HCT116 (cell line): ENCODE measurements around the gene SEPTIN8. TPM values are rescaled to one million over a fixed set of nuclear protein-coding genes. Genes with fewer than 3 reads are reported as not detected.

Experiments
- ATAC-seq: fragments of 200-7000 bp; cut with Tn5 transposase; 2 replicates; pipeline ENCODE4 v1.9.1; 2020; ENCODE audit warnings: mild to moderate bottlenecking, moderate library complexity
- BruUV-seq: library from RNA; stranded (reverse); fragments of 400-500 nt; replicated peaks from 2 replicates; lab custom pipeline; 2021; lab: Mats Ljungman, UMichigan
- CTCF ChIA-PET: fragments of 300-600 bp; sonication (Branson Sonifier 250); formaldehyde crosslinking; loops from one replicate; lab custom pipeline; 2021; ENCODE audit warnings: antibody characterized with exemption; lab: Charles Lee
- POLR2A ChIA-PET: fragments of 300-600, 350-600 bp; sonication (Branson Sonifier 250); formaldehyde crosslinking; loops from one replicate; lab custom pipeline; 2021; ENCODE audit warnings: antibody characterized with exemption; lab: Charles Lee
- RAD21 ChIA-PET, 2 experiments: fragments of 300-600 bp; sonication (Branson Sonifier 250); formaldehyde crosslinking; loops; one replicate each; lab custom pipeline; 2023; ENCODE audit warnings: low total read pairs in 2 of 2; ENCODE audit not compliant: uncharacterized antibody in 2 of 2, unreplicated experiment in 2 of 2, low non-redundant PET in 1 of 2; lab: Charles Lee
- DNase-seq: peaks from one replicate; pipeline ENCODE4 v3.0.0-alpha.2; 2010; ENCODE audit warnings: low read depth, low spot score
- H2AFZ ChIP-seq: fragments of 200-600 bp; shearing (Covaris generic), sonication (generic); 2 replicates; pipeline ENCODE4 v1.6.1; 2017; ENCODE audit warnings: low read depth, mixed run types, mixed read lengths, antibody characterized with exemption, low read length; ENCODE audit not compliant: poor library complexity, severe bottlenecking
- H3K27ac ChIP-seq: 2 replicates; pipeline ENCODE4 v1.5.1; 2012; ENCODE audit warnings: low read depth, low read length
- H3K27me3 ChIP-seq: fragments of 200-600 bp; sonication (generic); 2 replicates; pipeline ENCODE4 v1.6.1; 2016; ENCODE audit warnings: mixed run types, low read length, mixed read lengths; ENCODE audit not compliant: insufficient read depth
- H3K36me3 ChIP-seq, 2 experiments: fragments of 200-500 bp in 1 of 2; fragments of 200-600 bp in 1 of 2; sonication (Bioruptor generic) in 1 of 2; sonication (generic) in 1 of 2; 2 replicates each; pipeline versions ENCODE4 v1.5.1 to v1.6.1; 2014 to 2016; ENCODE audit warnings: low read length in 2 of 2, inconsistent platforms in 1 of 2, mixed read lengths in 1 of 2, mixed run types in 1 of 2; ENCODE audit not compliant: insufficient read depth in 2 of 2, control insufficient read depth in 1 of 2
- H3K4me1 ChIP-seq, 2 experiments: fragments of 200-600 bp in 1 of 2; sonication (generic) in 1 of 2; 2 replicates each; pipeline versions ENCODE4 v1.5.1 to v1.6.1; 2012 to 2017; ENCODE audit warnings: low read length in 2 of 2, inconsistent platforms in 1 of 2, mild to moderate bottlenecking in 1 of 2, mixed read lengths in 1 of 2, mixed run types in 1 of 2, moderate library complexity in 1 of 2; ENCODE audit not compliant: insufficient read depth in 2 of 2, control insufficient read depth in 1 of 2
- H3K4me2 ChIP-seq: fragments of 200-600 bp; sonication (generic); 2 replicates; pipeline ENCODE4 v1.6.1; 2017; ENCODE audit warnings: mixed run types, low read length, mixed read lengths
- H3K4me3 ChIP-seq, 2 experiments: fragments of 200-600 bp in 1 of 2; sonication (generic) in 1 of 2; replicated peaks in 1 of 2; 2 replicates each; pipeline ENCODE4 v1.5.1; 2011 to 2016; ENCODE audit warnings: low read length in 2 of 2, control low read depth in 1 of 2, low read depth in 1 of 2, mild to moderate bottlenecking in 1 of 2, mixed read lengths in 1 of 2, mixed run types in 1 of 2
- H3K79me2 ChIP-seq: fragments of 200-600 bp; sonication (generic); 2 replicates; pipeline ENCODE4 v1.6.1; 2017; ENCODE audit warnings: mild to moderate bottlenecking, mixed run types, low read length, moderate library complexity, mixed read lengths; ENCODE audit not compliant: insufficient read depth
- H3K9ac ChIP-seq: fragments of 200-600 bp; sonication (generic); 2 replicates; pipeline ENCODE4 v1.6.1; 2016; ENCODE audit warnings: low read length, mixed read lengths
- H3K9me2 ChIP-seq: fragments of 200-600 bp; sonication (generic), shearing (Covaris generic); 2 replicates; pipeline ENCODE4 v1.6.1; 2017; ENCODE audit warnings: mixed run types, mild to moderate bottlenecking, moderate library complexity; ENCODE audit not compliant: insufficient read depth
- H3K9me3 ChIP-seq, 2 experiments: fragments of 200-500 bp in 1 of 2; fragments of 200-600 bp in 1 of 2; sonication (Bioruptor generic) in 1 of 2; sonication (generic) in 1 of 2; 2 replicates each; pipeline ENCODE4 v1.6.1; 2014 to 2017; ENCODE audit warnings: low read length in 2 of 2, mixed read lengths in 2 of 2, inconsistent platforms in 1 of 2, low read depth in 1 of 2, mild to moderate bottlenecking in 1 of 2, mixed run types in 1 of 2, moderate library complexity in 1 of 2; ENCODE audit not compliant: control insufficient read depth in 1 of 2, insufficient read depth in 1 of 2
- H4K20me1 ChIP-seq: fragments of 200-600 bp; sonication (generic), shearing (Covaris generic); 2 replicates; pipeline ENCODE4 v1.6.1; 2017; ENCODE audit warnings: mixed run types, mild to moderate bottlenecking, moderate library complexity; ENCODE audit not compliant: insufficient read depth
- CBX3 ChIP-seq: IDR thresholded peaks from 2 replicates; pipeline ENCODE4 v1.6.1; 2012; ENCODE audit warnings: low read depth
- CEBPB ChIP-seq: IDR thresholded peaks from 2 replicates; pipeline ENCODE4 v1.6.1; 2012; ENCODE audit warnings: low read depth
- ELF1 ChIP-seq: IDR thresholded peaks from 2 replicates; pipeline ENCODE4 v1.6.1; 2012; ENCODE audit warnings: low read depth, borderline replicate concordance
- EZH2 ChIP-seq: fragments of 200-600 bp; sonication (generic); IDR thresholded peaks from 2 replicates; pipeline ENCODE4 v1.6.1; 2017; ENCODE audit warnings: antibody characterized with exemption, mixed run types
- EZH2phosphoT487 ChIP-seq: fragments of 200-600 bp; IDR thresholded peaks from 2 replicates; pipeline ENCODE4 v1.6.1; 2018; ENCODE audit warnings: antibody characterized with exemption, borderline replicate concordance
- MAX ChIP-seq: IDR thresholded peaks from 2 replicates; pipeline ENCODE4 v1.6.1; 2012
- POLR2A ChIP-seq: IDR thresholded peaks from 2 replicates; pipeline ENCODE4 v1.7.0; 2011; ENCODE audit warnings: borderline replicate concordance; ENCODE audit not compliant: insufficient read depth, insufficient read length; ENCODE audit errors: extremely low read depth
- POLR2AphosphoS5 ChIP-seq: IDR thresholded peaks from 2 replicates; pipeline ENCODE4 v1.6.1; 2011; ENCODE audit warnings: mild to moderate bottlenecking, low read depth, low read length, moderate library complexity
- RAD21 ChIP-seq: IDR thresholded peaks from 2 replicates; pipeline ENCODE4 v1.6.1; 2012; ENCODE audit warnings: low read depth, mild to moderate bottlenecking
- REST ChIP-seq: IDR thresholded peaks from 2 replicates; pipeline ENCODE4 v1.6.1; 2012; ENCODE audit warnings: low read depth
- SIN3A ChIP-seq: IDR thresholded peaks from 2 replicates; pipeline ENCODE4 v1.6.1; 2012; ENCODE audit warnings: low read depth
- SP1 ChIP-seq: IDR thresholded peaks from 2 replicates; pipeline ENCODE4 v1.6.1; 2012; ENCODE audit warnings: low read depth
- SRF ChIP-seq: IDR thresholded peaks from 2 replicates; pipeline ENCODE4 v1.6.1; 2012; ENCODE audit warnings: low read depth
- TCF7L2 ChIP-seq: IDR thresholded peaks from 2 replicates; pipeline ENCODE4 v1.7.0; 2011; ENCODE audit warnings: borderline replicate concordance, inconsistent platforms; ENCODE audit not compliant: insufficient read depth, insufficient read length; ENCODE audit errors: extremely low read depth
- ZFX ChIP-seq: fragments of 450-650 bp; IDR thresholded peaks from 2 replicates; pipeline ENCODE4 v1.6.1; 2017
- intact Hi-C: fragments of 100-400 bp; cut with micrococcal nuclease; formaldehyde crosslinking; loops from 2 replicates; pipeline ENCODE4 v1.10.0; 2022
- total RNA-seq: library from RNA; stranded (reverse); gene quantifications from one replicate; pipeline ENCODE4 v1.2.1, GENCODE V29; 2021; ENCODE audit not compliant: unreplicated experiment

The SEPTIN8 gene
- total RNA-seq, 1 experiment from 2014 or later: 34.6 TPM

GRCh38 chr5:132799392-132799791, 22.4 kb upstream of the SEPTIN8 start:
- Histone ChIP-seq H3K9me3 (no peaks in the 10 kb centered on the region), H3K4me3 (no peak overlapping the region), H4K20me1 (no peaks in the 10 kb centered on the region), H3K27ac (no peak overlapping the region), H3K4me2 (no peak overlapping the region), H2AFZ (no peak overlapping the region), H3K4me1 (no peaks in the 10 kb centered on the region), H3K9ac (no peak overlapping the region), H3K79me2 (no peaks in the 10 kb centered on the region), H3K9me2 (no peaks in the 10 kb centered on the region), H3K27me3 (no peaks in the 10 kb centered on the region), H3K36me3 (no peaks in the 10 kb centered on the region)
- BruUV-seq: no TSS peak
- CTCF ChIA-PET: interaction anchor here (1.3 to 2.2 kb wide), 2 partner anchors 8 to 273 kb away, joined by 5 to 12 read pairs; no protein-coding TSS in a partner anchor
- TF ChIP-seq EZH2phosphoT487 (no peak), EZH2 (no peak), ELF1 (no peak), TCF7L2 (no peak), SRF (no peak), SIN3A (no peak), REST (no peak), POLR2A (no peak), ZFX (no peak), MAX (no peak), RAD21 (no peak), SP1 (no peak), CEBPB (no peak), CBX3 (no peak), POLR2AphosphoS5 (no peak)
- intact Hi-C loops: no loop called here
- no peak for DNase-seq
- ATAC-seq: no peak
- RAD21 ChIA-PET: no interaction called here
- POLR2A ChIA-PET: no interaction called here
